ENCODE data around the gene EIF3L. TPM values are rescaled to one million over a fixed set of nuclear protein-coding genes. Genes with fewer than 3 reads are reported as not detected.

Gene EIF3L
- total and polyA plus RNA-seq, 2 donors (not counting 1 experiment from before 2014, with no cell fraction given): 288 to 515 TPM

- Histone ChIP-seq H3K4me1 (ENCODE audit: control insufficient read depth, extremely low read depth, insufficient read depth, low read length) (peaks cover 4% of the 10 kb centered on the region), H3K4me3 (replicated peaks in 1 of 4; ENCODE audit: control extremely low read depth in 1 of 4, insufficient read depth in 1 of 4, low read depth in 3 of 4, low read length in 4 of 4) (no peak overlapping the region), H3K27me3 (ENCODE audit: control insufficient read depth, insufficient read depth, low read length) (no peaks in the 10 kb centered on the region), H3K9me3 (ENCODE audit: control insufficient read depth, insufficient read depth, low read depth, low read length) (no peaks in the 10 kb centered on the region), H3K79me2 (ENCODE audit: control insufficient read depth, insufficient read depth, low read length) (no peaks in the 10 kb centered on the region), H3K9ac (ENCODE audit: insufficient read depth, low read length) (no peak overlapping the region), H3K4me2 (ENCODE audit: extremely low read depth, insufficient read depth, low read length) (no peak overlapping the region), H4K20me1 (ENCODE audit: control insufficient read depth, extremely low read depth, insufficient read depth, low read length) (no peaks in the 10 kb centered on the region), H3K27ac (ENCODE audit: insufficient read depth, low read length) (no peak overlapping the region), H3K36me3 (ENCODE audit: control insufficient read depth, insufficient read depth, low read length) (peaks cover 27% of the 10 kb centered on the region), H2AFZ (ENCODE audit: low read length) (no peak overlapping the region)
- TF ChIP-seq EZH2 (IDR thresholded peaks at IDR 0.05; ENCODE audit: low read length, missing control alignments): no peak
- TF ChIP-seq, protein P1, sequence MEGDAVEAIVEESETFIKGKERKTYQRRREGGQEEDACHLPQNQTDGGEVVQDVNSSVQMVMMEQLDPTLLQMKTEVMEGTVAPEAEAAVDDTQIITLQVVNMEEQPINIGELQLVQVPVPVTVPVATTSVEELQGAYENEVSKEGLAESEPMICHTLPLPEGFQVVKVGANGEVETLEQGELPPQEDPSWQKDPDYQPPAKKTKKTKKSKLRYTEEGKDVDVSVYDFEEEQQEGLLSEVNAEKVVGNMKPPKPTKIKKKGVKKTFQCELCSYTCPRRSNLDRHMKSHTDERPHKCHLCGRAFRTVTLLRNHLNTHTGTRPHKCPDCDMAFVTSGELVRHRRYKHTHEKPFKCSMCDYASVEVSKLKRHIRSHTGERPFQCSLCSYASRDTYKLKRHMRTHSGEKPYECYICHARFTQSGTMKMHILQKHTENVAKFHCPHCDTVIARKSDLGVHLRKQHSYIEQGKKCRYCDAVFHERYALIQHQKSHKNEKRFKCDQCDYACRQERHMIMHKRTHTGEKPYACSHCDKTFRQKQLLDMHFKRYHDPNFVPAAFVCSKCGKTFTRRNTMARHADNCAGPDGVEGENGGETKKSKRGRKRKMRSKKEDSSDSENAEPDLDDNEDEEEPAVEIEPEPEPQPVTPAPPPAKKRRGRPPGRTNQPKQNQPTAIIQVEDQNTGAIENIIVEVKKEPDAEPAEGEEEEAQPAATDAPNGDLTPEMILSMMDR (conservative IDR thresholded peaks at IDR 0.05 in 1 of 2, IDR thresholded peaks at IDR 0.05 in 1 of 2; ENCODE audit: low read depth in 1 of 2, low read length in 2 of 2): no peak
- no peak for DNase-seq (ENCODE audit: low read depth in 2 of 2)
Observed at GRCh38 chr22:37924386-37925065, 75.3 kb downstream of the EIF3L start.

GRCh38 chr22:37925330-37925729, 76.1 kb downstream of the EIF3L start:
- Histone ChIP-seq H3K79me2 (ENCODE audit: control insufficient read depth, insufficient read depth, low read length) (no peaks in the 10 kb centered on the region), H3K4me2 (ENCODE audit: extremely low read depth, insufficient read depth, low read length) (no peak overlapping the region), H3K4me3 (replicated peaks in 1 of 4; ENCODE audit: control extremely low read depth in 1 of 4, insufficient read depth in 1 of 4, low read depth in 3 of 4, low read length in 4 of 4) (no peak overlapping the region), H3K9ac (ENCODE audit: insufficient read depth, low read length) (no peak overlapping the region), H3K36me3 (ENCODE audit: control insufficient read depth, insufficient read depth, low read length) (peaks cover 30% of the 10 kb centered on the region), H3K27me3 (ENCODE audit: control insufficient read depth, insufficient read depth, low read length) (no peaks in the 10 kb centered on the region), H3K27ac (ENCODE audit: insufficient read depth, low read length) (no peak overlapping the region), H3K4me1 (ENCODE audit: control insufficient read depth, extremely low read depth, insufficient read depth, low read length) (peaks cover 5% of the 10 kb centered on the region), H3K9me3 (ENCODE audit: control insufficient read depth, insufficient read depth, low read depth, low read length) (no peaks in the 10 kb centered on the region), H4K20me1 (ENCODE audit: control insufficient read depth, extremely low read depth, insufficient read depth, low read length) (no peaks in the 10 kb centered on the region), H2AFZ (ENCODE audit: low read length) (no peak overlapping the region)
- no peak for DNase-seq (ENCODE audit: low read depth in 2 of 2)
- TF ChIP-seq, protein P1 (conservative IDR thresholded peaks at IDR 0.05 in 1 of 2, IDR thresholded peaks at IDR 0.05 in 1 of 2; ENCODE audit: low read depth in 1 of 2, low read length in 2 of 2): no peak
- TF ChIP-seq EZH2 (IDR thresholded peaks at IDR 0.05; ENCODE audit: low read length, missing control alignments): no peak

GRCh38 chr22:37925767-37926166, 76.5 kb downstream of the EIF3L start:
- no peak overlapping the region for H2AFZ ChIP-seq (ENCODE audit: low read length)
- H4K20me1 ChIP-seq (ENCODE audit: control insufficient read depth, extremely low read depth, insufficient read depth, low read length): no peaks in the 10 kb centered on the region
- TF ChIP-seq EZH2 (IDR thresholded peaks at IDR 0.05; ENCODE audit: low read length, missing control alignments): no peak
- TF ChIP-seq, protein P1 (conservative IDR thresholded peaks at IDR 0.05 in 1 of 2, IDR thresholded peaks at IDR 0.05 in 1 of 2; ENCODE audit: low read depth in 1 of 2, low read length in 2 of 2): no peak
- H3K27ac ChIP-seq (ENCODE audit: insufficient read depth, low read length): no peak overlapping the region
- H3K4me3 ChIP-seq (replicated peaks in 1 of 4; ENCODE audit: control extremely low read depth in 1 of 4, insufficient read depth in 1 of 4, low read depth in 3 of 4, low read length in 4 of 4): no peak overlapping the region
- H3K9ac ChIP-seq (ENCODE audit: insufficient read depth, low read length): no peak overlapping the region
- no peaks in the 10 kb centered on the region for H3K9me3 ChIP-seq (ENCODE audit: control insufficient read depth, insufficient read depth, low read depth, low read length)
- H3K36me3 ChIP-seq (ENCODE audit: control insufficient read depth, insufficient read depth, low read length): peaks cover 32% of the 10 kb centered on the region
- H3K27me3 ChIP-seq (ENCODE audit: control insufficient read depth, insufficient read depth, low read length): no peaks in the 10 kb centered on the region
- H3K4me1 ChIP-seq (ENCODE audit: control insufficient read depth, extremely low read depth, insufficient read depth, low read length): peaks cover 8% of the 10 kb centered on the region
- H3K4me2 ChIP-seq (ENCODE audit: extremely low read depth, insufficient read depth, low read length): no peak overlapping the region
- DNase-seq (ENCODE audit: low read depth in 2 of 2): no peak
- no peaks in the 10 kb centered on the region for H3K79me2 ChIP-seq (ENCODE audit: control insufficient read depth, insufficient read depth, low read length)
